Caco-2 (cell line): ENCODE results near the gene EFHC1. TPM values are rescaled to one million over a fixed set of nuclear protein-coding genes. Genes with fewer than 3 reads are reported as not detected.
A peak's percentile ranks its signal among the peaks of the same experiment; 100 is the strongest.

ENCODE experiments used
- BruUV-seq: library from RNA; stranded (reverse); fragments of 400-500 nt; replicated peaks from 2 replicates; lab custom pipeline; 2021; lab: Mats Ljungman, UMichigan
- CTCF ChIA-PET: fragments of 300-600 bp; sonication (Branson Sonifier 250); formaldehyde crosslinking; loops from one replicate; lab custom pipeline; 2022; ENCODE audit warnings: antibody characterized with exemption; lab: Charles Lee
- POLR2A ChIA-PET: fragments of 300-600 bp; sonication (Branson Sonifier 250); formaldehyde crosslinking; loops from one replicate; lab custom pipeline; 2022; ENCODE audit warnings: antibody characterized with exemption; lab: Charles Lee
- DNase-seq, 2 experiments: peaks; one replicate each; pipeline versions ENCODE4 v3.0.0 to v3.0.0-alpha.2; 2020 to 2022
- H3K27me3 ChIP-seq: replicated peaks from 2 replicates; pipeline ENCODE4 v1.6.0; 2011; ENCODE audit warnings: low read length; ENCODE audit not compliant: control insufficient read depth, insufficient read depth
- H3K36me3 ChIP-seq: 2 replicates; pipeline ENCODE4 v1.5.1; 2011; ENCODE audit warnings: low read length; ENCODE audit not compliant: control insufficient read depth, insufficient read depth
- H3K4me1 ChIP-seq: fragments of 250-450 bp; sonication (Bioruptor Pico); 2 replicates; pipeline ENCODE4 v1.5.1; 2020; ENCODE audit warnings: mild to moderate bottlenecking
- H3K4me3 ChIP-seq: 2 replicates; pipeline ENCODE4 v1.5.1; 2011; ENCODE audit warnings: low read depth, mild to moderate bottlenecking, control low read depth, low read length
- H3K9me3 ChIP-seq: fragments of 250-450 bp; sonication (Bioruptor Pico); 2 replicates; pipeline ENCODE4 v1.5.1; 2020; ENCODE audit warnings: mild to moderate bottlenecking, moderate library complexity
- H3K27ac Mint-ChIP-seq: one replicate; pipeline ENCODE4 v1.8.0; 2022; ENCODE audit warnings: mixed read lengths; ENCODE audit not compliant: unreplicated experiment
- H3K27me3 Mint-ChIP-seq: one replicate; pipeline ENCODE4 v1.8.0; 2022; ENCODE audit warnings: mixed read lengths; ENCODE audit not compliant: insufficient read depth, unreplicated experiment
- H3K36me3 Mint-ChIP-seq: one replicate; pipeline ENCODE4 v1.8.0; 2022; ENCODE audit warnings: mild to moderate bottlenecking, mixed read lengths; ENCODE audit not compliant: insufficient read depth, unreplicated experiment
- H3K4me1 Mint-ChIP-seq: one replicate; pipeline ENCODE4 v1.8.0; 2022; ENCODE audit warnings: low read depth, mixed read lengths; ENCODE audit not compliant: unreplicated experiment
- H3K4me3 Mint-ChIP-seq: one replicate; pipeline ENCODE4 v1.8.0; 2022; ENCODE audit warnings: mild to moderate bottlenecking, moderate library complexity, mixed read lengths; ENCODE audit not compliant: unreplicated experiment
- H3K9me3 Mint-ChIP-seq: one replicate; pipeline ENCODE4 v1.8.0; 2022; ENCODE audit warnings: mixed read lengths; ENCODE audit not compliant: unreplicated experiment
- intact Hi-C: fragments of 100-400 bp; cut with micrococcal nuclease; formaldehyde crosslinking; loops from one replicate; pipeline ENCODE4 v1.10.0; 2022; ENCODE audit not compliant: unreplicated experiment
- total RNA-seq: library from RNA; stranded (reverse); gene quantifications from 2 replicates; pipeline ENCODE4 v1.2.3, GENCODE V29; 2022
- TF ChIP-seq, protein P1 (sequence below), 2 experiments: fragments of 200-600 bp in 1 of 2; IDR thresholded peaks; 1 replicate in 1 of 2; 2 replicates in 1 of 2; pipeline versions ENCODE4 v1.5.1 to v1.8.0; 2011 to 2022; ENCODE audit warnings: antibody characterized with exemption in 1 of 2, control low read depth in 1 of 2, inconsistent platforms in 1 of 2, low read depth in 1 of 2, low read length in 1 of 2, mild to moderate bottlenecking in 1 of 2, moderate library complexity in 1 of 2; ENCODE audit not compliant: insufficient read depth in 1 of 2, severe bottlenecking in 1 of 2, unreplicated experiment in 1 of 2

The EFHC1 gene
- total RNA-seq, 1 experiment from 2014 or later, result 14.6 TPM

DNA sequence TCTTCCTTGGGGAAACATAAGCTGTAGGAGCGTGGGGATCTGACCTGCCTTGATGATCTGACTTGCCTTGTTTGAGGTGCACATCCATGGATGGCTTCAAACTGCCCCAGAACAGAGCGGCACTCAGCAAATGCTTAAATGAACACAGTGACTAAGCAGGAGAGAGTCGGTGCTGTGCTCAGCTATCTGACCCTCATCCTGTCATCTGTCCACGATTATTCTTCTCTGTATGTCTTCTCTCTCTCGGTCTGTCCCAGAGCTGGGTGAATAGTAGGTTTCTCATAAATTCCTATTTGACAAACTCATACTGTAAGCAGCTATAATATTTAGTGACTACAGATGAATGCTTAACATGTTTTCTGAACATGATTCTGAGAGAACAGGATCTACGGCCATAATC is 119.5 kb downstream of the EFHC1 start:
- peaks cover 15% of the 10 kb centered on the region for H3K4me1 ChIP-seq
- H3K4me3 Mint-ChIP-seq, result no peak overlapping the region
- intact Hi-C loops, result no loop called here

DNA sequence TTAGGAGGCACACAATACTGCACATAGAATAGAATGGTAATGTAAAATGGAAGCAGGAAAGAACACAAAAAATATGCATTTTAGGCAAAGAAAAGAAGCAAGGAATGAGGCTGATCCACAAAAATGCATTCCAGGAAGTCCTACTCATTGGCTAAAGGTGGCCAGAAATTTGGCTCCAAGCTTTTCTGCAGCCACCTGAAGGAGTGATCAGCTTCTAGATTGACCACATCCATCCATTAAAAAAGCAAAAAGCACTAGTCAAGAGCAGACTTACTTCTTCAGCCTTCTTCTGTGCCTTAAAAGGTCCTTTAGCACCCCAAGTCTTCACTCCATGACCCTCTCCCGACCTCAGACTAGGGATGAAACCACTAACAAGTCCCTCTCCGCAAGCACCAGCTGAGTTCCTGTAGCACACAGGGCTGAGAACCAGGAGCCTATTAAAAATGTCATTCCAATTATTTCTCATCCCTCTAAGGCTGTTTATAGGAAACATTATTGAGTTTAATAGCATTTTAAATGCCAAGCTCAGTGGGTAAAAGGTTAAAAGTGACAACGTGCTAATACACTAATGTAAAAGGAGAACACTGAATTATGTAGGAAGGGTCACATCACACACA is 120.3 kb downstream of the EFHC1 start:
- intact Hi-C loops, result no loop called here
- Histone ChIP-seq H3K4me1 (peaks cover 23% of the 10 kb centered on the region), H3K27me3 (no peaks in the 10 kb centered on the region), H3K36me3 (no peaks in the 10 kb centered on the region; the same call in 1 of the 2 replicates), H3K4me3 (no peak overlapping the region), H3K9me3 (no peaks in the 10 kb centered on the region)
- no peak for DNase-seq
- Mint-ChIP-seq H3K27ac (peak overlapping the region; percentile 31), H3K27me3 (no peaks in the 10 kb centered on the region), H3K36me3 (peaks cover 13% of the 10 kb centered on the region), H3K9me3 (no peaks in the 10 kb centered on the region), H3K4me1 (peaks cover 24% of the 10 kb centered on the region), H3K4me3 (no peak overlapping the region)
- BruUV-seq, result no TSS peak
- TF ChIP-seq, protein P1, sequence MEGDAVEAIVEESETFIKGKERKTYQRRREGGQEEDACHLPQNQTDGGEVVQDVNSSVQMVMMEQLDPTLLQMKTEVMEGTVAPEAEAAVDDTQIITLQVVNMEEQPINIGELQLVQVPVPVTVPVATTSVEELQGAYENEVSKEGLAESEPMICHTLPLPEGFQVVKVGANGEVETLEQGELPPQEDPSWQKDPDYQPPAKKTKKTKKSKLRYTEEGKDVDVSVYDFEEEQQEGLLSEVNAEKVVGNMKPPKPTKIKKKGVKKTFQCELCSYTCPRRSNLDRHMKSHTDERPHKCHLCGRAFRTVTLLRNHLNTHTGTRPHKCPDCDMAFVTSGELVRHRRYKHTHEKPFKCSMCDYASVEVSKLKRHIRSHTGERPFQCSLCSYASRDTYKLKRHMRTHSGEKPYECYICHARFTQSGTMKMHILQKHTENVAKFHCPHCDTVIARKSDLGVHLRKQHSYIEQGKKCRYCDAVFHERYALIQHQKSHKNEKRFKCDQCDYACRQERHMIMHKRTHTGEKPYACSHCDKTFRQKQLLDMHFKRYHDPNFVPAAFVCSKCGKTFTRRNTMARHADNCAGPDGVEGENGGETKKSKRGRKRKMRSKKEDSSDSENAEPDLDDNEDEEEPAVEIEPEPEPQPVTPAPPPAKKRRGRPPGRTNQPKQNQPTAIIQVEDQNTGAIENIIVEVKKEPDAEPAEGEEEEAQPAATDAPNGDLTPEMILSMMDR (IDR thresholded peaks at IDR 0.05; ENCODE audit: insufficient read depth in 1 of 2, low read depth in 1 of 2, low read length in 1 of 2, severe bottlenecking in 1 of 2, unreplicated experiment in 1 of 2), result no peak
- ChIA-PET POLR2A (no interaction called here), CTCF (no interaction called here)

More for the DNA sequence above, 119.5 kb downstream of the EFHC1 start:
- H3K4me3 ChIP-seq, result no peak overlapping the region
- TF ChIP-seq, protein P1 (IDR thresholded peaks at IDR 0.05; ENCODE audit: insufficient read depth in 1 of 2, low read depth in 1 of 2, low read length in 1 of 2, severe bottlenecking in 1 of 2, unreplicated experiment in 1 of 2), result no peak
- peaks cover 21% of the 10 kb centered on the region for H3K36me3 Mint-ChIP-seq
- no peaks in the 10 kb centered on the region for H3K27me3 Mint-ChIP-seq
- H3K36me3 ChIP-seq, result no peaks in the 10 kb centered on the region; the same call in none of the 2 replicates
- no peak for DNase-seq
- H3K9me3 Mint-ChIP-seq, result no peaks in the 10 kb centered on the region
- CTCF ChIA-PET, result no interaction called here
- BruUV-seq, result no TSS peak
- peaks cover 18% of the 10 kb centered on the region for H3K4me1 Mint-ChIP-seq
- no peaks in the 10 kb centered on the region for H3K9me3 ChIP-seq
- H3K27me3 ChIP-seq, result no peaks in the 10 kb centered on the region
- no peak overlapping the region for H3K27ac Mint-ChIP-seq
- POLR2A ChIA-PET, result no interaction called here

DNA sequence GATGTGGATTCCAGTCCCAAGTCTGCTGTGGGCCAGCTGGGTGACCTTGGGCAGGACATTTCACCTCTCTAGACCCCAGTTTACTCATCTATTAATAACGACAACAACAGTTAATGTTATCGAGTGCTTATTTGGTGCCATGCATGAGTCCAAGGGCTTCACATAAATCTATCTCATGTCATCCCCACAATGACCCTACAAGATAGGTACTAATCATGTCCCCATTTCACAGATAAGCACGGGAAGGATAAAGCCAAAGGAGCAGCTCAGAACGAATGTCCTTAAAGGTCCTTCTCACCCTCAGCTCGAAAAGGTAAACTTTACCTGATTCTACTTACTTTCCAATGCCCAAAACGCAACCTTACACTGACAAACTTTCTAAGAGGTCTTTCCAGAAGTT is 121.0 kb downstream of the EFHC1 start:
- Histone ChIP-seq H3K4me3 (no peak overlapping the region), H3K4me1 (peaks cover 28% of the 10 kb centered on the region), H3K9me3 (no peaks in the 10 kb centered on the region), H3K27me3 (no peaks in the 10 kb centered on the region), H3K36me3 (no peaks in the 10 kb centered on the region; the same call in 1 of the 2 replicates)
- H3K4me3 Mint-ChIP-seq, result no peak overlapping the region
- intact Hi-C loops, result no loop called here
- DNase-seq, result no peak
- no TSS peak for BruUV-seq
- CTCF ChIA-PET, result no interaction called here
- H3K4me1 Mint-ChIP-seq, result peaks cover 31% of the 10 kb centered on the region
- peak overlapping the region; percentile 31 for H3K27ac Mint-ChIP-seq
- TF ChIP-seq, protein P1 (IDR thresholded peaks at IDR 0.05; ENCODE audit: insufficient read depth in 1 of 2, low read depth in 1 of 2, low read length in 1 of 2, severe bottlenecking in 1 of 2, unreplicated experiment in 1 of 2), result no peak
- H3K9me3 Mint-ChIP-seq, result no peaks in the 10 kb centered on the region
- POLR2A ChIA-PET, result no interaction called here
- H3K27me3 Mint-ChIP-seq, result no peaks in the 10 kb centered on the region
- peaks cover 9% of the 10 kb centered on the region for H3K36me3 Mint-ChIP-seq
